CMK (cell line): ENCODE data around the gene RHOT1.

Source experiments
- DNase-seq: peaks from one replicate; pipeline ENCODE4 v3.0.0-alpha.2; 2010; ENCODE audit warnings: low read depth

The RHOT1 gene

GRCh38 chr17:32269377-32269776, 127.1 kb downstream of the RHOT1 start:
- DNase-seq: no peak

GRCh38 chr17:32271844-32272243, 129.5 kb downstream of the RHOT1 start:
- DNase-seq: no peak

DNA sequence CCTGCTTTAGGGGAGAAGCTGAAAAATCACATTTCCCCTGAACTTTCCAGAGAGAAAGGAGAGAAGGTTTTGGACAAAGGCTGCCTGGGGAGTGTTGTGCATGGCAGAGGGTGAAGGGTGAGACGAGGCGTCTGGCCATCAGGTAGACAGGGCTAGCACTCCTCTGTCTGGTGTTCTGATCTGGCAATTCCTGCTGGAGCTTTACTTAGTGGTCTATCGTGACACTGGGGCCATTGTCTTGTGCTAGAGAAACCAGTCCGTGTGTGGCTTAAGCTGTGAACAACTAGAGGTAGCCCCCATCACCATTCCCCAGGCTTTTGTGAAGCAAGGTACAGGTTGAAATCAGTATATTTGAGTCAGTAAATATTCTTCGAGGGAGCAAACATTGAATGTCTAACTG, 131.8 kb downstream of the RHOT1 start:
- DNase-seq: no peak

DNA sequence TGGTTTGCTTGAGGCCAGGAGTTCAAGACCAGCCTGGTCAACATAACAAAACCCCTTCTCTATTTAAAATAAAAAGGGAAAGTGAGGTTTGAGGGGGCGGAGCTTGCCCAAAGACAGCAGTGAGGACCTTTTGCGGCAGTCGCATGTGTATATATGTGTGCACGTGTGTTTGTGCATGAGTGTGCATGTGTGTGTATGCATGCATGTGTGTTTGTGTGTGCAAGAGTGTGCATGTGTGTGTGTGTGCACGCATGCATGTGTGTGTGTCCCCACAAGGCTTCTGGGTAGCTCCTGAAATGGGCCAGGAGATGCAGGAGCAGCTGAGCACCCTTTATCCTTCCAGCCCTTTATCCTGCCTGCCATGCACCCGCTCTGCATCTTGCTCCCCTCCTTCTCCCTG, 132.3 kb downstream of the RHOT1 start:
- no peak for DNase-seq
